22Rv1 (cell line): ENCODE data around the gene ALKBH7.
A peak's percentile ranks its signal among the peaks of the same experiment; 100 is the strongest.

Source experiments
- H3K27ac ChIP-seq: fragments of 450-650 bp; 2 replicates; pipeline ENCODE4 v1.5.1; 2017
- CTCF ChIP-seq: fragments of 450-650 bp; IDR thresholded peaks from 2 replicates; pipeline ENCODE4 v1.5.1; 2017; ENCODE audit warnings: mild to moderate bottlenecking
- ZFX ChIP-seq: fragments of 450-650 bp; IDR thresholded peaks from 2 replicates; pipeline ENCODE4 v1.6.1; 2017; ENCODE audit warnings: antibody characterized with exemption, borderline replicate concordance

The ALKBH7 gene

DNA sequence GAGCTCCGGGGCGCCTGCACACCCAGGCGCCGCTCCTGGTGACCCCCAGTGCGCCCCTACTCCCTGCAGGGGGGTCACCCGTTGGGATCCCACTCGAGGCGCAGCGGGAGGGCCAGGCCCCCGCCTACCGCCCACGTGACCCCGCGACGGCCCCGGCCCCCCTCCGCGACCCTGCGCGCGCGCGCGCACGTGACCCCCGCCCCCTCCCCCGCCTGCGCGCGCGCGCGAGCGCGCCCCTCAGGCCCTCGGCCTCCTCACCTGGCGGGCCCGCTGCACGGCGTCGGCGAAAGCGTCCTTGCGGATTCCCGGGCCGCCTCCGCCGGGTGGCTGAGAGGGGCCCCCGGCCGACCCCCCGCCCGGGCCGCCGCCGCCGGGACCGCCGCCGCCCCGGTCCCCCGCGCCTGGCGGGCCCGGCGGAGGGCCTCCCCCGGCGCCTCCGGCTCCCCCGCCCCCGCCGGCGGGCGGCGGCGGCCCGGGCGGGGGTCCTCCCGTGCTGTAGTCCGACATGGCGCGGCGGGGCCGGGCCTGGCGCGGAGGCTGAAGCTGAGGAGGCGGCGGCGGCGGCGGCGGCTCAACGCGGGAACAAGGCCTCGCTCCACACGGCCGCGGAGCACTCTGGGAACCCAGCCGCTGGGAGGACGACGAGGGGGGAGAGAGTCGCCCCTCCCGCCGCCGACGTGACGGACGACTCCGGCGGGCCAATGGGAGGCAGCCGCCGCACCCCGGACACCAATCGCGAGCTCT lies 51.8 kb downstream of the ALKBH7 start, which contains the start of gene KHSRP:
TSS of gene KHSRP (minus strand) at position 617 of the 744 bp plus-strand sequence. CDS start at position 507, 110 bp downstream.
- TF ChIP-seq CTCF (no peak), ZFX (no peak)
- H3K27ac ChIP-seq, result peak within 1 kb of the TSS; percentile 85
